ENCODE measurements around the gene ASB13.

DNA sequence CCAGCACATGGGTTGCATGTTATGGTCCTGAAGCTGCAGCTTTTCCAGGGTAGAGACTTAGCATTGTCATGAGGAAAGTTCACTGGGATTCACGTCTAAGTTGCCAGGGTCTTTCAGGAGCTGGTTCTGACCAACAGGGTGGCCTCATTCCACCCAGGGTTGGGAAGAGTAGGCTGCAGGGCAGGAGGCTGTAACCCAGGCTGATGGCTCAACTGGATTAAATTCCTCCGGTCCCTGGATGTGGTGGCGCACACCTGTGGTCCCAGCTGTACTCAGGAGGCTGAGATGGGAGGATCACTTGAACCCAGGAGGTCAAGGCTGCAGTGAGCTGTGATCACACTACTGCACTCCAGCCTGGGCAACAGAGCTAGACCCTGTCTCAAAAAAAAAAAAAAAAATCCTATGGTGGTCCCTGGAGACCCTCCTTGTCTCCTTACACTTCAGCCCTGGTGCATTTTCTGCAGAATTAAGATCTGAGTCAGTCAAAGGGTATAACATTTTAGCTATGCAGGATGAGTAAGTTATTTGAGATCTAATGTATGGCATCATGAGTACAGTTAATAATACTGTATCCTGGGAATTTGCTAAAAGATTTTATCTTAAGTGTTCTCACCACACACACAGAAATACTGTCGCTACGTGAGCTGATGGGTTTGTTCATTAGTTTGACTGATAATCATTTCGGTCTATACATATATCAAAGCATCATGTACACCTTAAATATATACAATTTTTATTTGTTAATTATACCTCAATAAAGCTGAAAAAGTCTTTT, 44.0 kb downstream of the ASB13 start:
- TF ChIP-seq, protein P1, sequence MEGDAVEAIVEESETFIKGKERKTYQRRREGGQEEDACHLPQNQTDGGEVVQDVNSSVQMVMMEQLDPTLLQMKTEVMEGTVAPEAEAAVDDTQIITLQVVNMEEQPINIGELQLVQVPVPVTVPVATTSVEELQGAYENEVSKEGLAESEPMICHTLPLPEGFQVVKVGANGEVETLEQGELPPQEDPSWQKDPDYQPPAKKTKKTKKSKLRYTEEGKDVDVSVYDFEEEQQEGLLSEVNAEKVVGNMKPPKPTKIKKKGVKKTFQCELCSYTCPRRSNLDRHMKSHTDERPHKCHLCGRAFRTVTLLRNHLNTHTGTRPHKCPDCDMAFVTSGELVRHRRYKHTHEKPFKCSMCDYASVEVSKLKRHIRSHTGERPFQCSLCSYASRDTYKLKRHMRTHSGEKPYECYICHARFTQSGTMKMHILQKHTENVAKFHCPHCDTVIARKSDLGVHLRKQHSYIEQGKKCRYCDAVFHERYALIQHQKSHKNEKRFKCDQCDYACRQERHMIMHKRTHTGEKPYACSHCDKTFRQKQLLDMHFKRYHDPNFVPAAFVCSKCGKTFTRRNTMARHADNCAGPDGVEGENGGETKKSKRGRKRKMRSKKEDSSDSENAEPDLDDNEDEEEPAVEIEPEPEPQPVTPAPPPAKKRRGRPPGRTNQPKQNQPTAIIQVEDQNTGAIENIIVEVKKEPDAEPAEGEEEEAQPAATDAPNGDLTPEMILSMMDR (conservative IDR thresholded peaks at IDR 0.05 in 1 of 2, IDR thresholded peaks at IDR 0.05 in 1 of 2; ENCODE audit: low read depth in 1 of 2, low read length in 2 of 2): no peak
- TF ChIP-seq EZH2 (IDR thresholded peaks at IDR 0.05; ENCODE audit: low read length, missing control alignments): no peak
